SKM-1 (cell line): ENCODE measurements around the gene NOG.
A peak's percentile ranks its signal among the peaks of the same experiment; 100 is the strongest.

Source experiments
- DNase-seq: peaks from one replicate; lab custom pipeline; 2025; ENCODE audit not compliant: unreplicated experiment; lab: John Stamatoyannopoulos, UW

The NOG gene

DNA sequence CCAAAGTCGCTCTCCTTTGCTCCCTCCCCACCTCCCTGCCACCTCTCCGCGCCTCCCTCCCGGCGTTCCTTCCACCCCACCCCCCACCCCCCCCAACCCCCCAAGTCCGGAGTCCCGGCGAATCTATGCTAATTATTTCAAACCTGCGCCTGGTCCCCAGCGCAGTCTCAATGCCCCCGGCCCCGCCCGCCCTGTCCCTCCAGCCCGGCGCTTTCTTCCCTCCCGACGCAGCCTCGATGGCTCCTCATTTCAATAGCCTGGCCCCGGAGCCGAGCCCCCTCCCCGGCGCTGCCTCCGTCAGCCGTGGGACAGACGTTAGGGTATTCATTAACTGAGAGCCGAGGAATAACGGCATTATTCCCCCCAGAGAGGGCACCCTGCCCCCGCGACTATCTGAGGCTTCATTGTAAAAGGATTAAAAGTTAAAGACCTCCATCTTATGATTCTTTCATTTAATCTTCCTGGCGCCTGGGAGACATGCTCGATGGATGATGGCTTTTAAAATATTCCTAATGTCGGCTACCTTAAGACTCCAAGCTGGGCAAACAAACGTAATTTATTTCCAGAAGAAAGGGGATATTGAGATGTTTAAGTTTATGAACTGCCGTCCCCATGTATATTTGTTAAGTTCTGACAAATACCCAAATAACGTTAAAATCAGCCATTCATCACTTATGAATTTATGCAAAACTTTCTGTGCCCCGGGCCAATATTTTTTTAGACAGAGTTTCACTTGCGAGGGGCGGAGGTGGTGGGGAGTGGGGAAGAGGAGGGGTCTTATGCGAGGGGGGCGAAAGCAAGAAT lies 3.4 kb downstream of the NOG start:
- DNase-seq, result no peak

DNA sequence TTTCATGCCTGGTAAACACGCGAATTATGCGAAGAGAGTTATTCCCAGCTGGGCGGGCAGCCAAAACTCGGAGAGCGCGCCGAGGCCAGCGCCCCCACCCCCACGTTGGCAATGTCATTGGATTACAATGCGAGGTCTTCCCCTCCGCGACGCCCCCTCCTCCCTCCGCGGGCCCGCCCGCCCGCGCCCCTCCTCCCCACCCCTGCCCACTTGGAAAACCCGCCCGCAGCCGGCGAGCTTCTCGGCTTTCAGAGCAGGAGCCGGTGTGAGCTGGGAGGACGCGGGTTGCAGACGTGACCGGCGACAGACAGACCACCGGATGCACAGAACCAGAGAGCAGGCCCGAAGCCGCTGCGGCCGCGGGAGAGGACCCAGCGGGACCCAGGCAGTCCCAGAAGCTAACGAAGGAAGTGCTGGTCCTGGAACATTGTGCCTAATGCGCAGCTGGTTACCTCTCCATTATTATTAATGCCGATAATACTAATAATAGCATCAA lies 4.0 kb downstream of the NOG start:
- DNase-seq, result no peak

DNA sequence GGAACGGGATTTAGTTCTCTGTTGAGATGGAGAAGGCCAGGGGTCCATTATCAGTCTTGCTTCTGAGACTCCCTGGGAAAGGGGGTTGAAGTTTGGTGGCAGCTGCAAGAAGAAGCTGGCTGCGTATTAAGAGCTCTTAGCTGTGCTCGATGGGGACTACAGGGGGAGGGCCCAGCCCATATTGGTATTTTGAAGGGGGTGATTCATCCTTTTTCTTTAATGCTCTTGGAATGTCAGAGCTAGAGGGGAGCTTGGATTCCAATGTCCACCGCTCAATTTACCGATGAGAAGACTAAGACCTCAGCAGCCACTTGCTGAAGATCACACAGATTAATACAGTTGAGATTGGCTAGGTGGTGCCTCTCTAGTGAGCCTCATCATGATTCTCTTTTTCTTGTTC lies 5.0 kb downstream of the NOG start:
- no peak for DNase-seq

DNA sequence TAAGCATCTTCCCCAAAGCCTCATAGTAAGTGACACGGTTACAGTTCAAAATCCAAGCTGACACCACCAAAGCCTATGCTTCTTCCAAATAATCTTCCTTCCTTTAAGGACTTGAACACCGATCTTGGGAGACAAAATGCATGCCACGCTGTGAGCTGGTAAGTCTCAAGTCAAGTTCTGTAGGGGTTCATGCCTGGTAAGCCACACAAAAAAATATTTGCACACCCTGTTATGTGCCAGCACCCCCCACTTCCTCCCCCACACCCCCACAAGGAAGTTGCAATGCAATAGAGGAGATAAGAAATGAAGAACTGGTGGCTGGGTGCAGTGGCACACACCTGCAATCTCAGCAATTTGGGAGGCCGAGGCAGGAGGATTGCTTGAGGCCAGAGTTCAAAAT lies 5.6 kb downstream of the NOG start:
- DNase-seq, result peak; percentile 41

DNA sequence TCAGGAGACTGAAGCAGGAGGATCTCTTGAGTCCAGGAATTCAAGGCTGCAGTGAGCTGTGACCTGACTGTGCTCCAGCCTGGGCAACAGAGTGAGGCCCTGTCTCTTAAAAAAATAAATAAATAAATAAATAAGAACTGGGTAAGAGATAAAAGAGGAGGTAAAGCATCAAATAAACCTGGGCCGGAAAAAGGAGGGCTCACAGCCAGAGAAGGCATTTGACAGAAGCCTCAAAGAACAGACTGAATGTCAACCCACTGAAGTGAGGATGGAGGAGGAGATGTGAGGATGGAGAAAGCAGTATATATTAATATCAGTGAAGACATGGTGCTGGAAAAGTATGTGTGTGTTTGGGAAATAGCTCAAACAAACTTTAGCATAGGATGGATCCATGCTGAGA lies 6.1 kb downstream of the NOG start:
- DNase-seq, result no peak

DNA sequence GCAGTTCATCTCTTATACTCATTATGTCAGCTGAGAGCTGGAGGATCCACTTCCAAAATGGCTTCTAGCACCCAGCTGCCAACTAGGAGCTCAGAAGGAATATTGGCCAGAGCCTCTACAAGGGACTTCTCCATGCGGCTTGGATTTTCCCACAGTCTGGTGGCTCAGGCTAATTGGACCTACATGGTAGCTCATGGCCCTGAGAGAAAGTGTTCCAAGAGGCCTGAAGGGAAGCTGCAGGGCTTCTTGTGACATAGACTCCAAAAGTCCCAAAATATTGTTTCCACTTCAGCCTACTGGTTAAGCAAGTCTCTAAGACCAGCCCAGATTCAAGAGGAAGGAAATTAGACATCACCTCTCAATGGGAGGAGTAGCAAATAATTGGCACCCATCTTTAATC lies 6.8 kb downstream of the NOG start:
- no peak for DNase-seq

DNA sequence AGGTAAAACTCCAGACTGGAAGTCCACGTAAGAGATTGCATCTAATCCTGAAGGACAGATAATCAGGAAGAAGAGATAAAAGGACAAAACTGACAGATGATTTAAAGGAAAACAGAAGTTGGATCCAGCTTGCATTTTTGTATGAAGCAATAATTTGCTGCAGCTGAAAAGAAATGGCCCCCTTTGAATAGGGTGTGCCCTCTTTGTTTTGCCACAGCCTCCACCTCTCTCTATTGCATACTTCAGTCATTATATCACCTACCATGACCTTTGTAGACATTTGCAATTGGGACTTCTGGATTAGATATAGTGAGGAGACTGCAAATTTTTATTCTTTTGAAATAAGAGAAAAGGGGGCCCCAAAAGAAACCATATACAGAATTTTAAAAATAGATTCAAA lies 8.1 kb downstream of the NOG start:
- DNase-seq, result no peak

DNA sequence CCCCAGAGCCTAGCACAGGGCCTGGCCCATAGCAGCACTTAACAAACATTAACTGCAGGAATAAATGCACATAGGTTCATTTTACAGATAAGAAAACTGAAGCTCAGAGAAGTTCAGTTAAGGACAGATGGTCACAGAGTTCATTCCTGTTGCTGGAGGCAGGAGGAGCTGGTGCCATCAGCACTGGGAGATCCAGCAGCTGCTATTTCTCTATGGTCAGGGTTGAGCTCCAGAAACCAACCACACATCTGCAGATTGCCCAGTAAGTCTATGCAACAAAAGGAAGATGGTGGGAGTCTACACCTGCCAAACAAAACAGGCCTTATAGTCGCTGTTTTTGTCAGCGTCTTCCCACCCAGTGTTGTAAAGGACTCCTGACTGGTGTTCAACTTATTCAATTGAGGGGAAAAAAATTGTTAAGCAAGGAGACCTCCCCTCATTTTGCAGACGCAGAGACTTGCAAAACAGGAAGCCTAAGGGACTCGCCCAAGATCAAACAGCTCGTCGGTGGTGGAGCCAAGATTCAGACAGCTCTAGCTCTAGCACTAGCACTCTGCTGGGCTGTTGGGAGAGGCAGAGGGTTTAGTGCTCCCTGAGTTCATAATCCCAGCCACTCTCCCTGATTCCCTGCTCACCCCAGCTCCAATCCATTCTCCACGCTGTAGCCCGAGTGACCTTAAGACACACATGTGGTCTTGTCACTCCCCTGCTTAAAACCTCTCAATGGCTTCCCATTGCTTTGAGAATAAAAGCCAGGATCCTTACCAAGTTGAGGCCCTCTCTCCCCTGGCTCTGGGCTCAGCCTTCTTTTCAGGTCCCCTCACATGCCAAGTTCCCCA lies 9.0 kb downstream of the NOG start:
- DNase-seq, result no peak

DNA sequence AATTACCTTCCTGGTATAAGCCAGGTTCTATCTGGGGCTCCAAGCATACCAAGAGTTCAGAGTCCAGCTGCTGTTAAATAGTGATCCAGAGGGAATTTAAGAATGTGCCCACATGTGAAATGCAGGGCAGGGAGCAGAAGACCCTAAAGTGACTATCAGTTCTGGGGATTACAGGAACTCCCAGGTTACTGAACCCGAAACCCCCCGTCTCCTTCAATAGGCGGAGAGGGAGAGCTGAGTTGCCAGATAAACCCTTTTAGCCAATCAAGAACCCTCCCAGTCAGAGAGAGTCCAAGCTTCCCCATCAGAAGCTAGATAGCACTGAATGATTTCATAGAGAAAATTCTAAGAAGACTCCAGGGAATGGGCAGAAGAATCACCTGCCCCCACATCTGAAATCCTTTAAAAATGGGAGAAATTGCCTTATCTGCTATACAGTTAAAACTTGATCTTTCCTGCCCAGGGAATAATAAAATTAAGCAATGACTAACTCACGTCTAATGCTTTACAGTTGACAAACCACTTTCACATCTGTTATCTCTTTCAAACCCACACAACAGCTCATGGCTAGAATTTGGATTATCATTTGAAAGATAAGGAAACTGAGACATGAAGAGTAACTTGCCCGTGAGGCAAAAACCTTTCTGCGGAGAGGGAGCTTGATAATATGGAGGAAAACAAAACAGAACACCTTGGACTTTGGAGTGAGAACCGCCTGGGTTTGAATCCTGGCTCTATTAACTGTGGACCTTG lies 10.2 kb downstream of the NOG start:
- DNase-seq, result no peak

DNA sequence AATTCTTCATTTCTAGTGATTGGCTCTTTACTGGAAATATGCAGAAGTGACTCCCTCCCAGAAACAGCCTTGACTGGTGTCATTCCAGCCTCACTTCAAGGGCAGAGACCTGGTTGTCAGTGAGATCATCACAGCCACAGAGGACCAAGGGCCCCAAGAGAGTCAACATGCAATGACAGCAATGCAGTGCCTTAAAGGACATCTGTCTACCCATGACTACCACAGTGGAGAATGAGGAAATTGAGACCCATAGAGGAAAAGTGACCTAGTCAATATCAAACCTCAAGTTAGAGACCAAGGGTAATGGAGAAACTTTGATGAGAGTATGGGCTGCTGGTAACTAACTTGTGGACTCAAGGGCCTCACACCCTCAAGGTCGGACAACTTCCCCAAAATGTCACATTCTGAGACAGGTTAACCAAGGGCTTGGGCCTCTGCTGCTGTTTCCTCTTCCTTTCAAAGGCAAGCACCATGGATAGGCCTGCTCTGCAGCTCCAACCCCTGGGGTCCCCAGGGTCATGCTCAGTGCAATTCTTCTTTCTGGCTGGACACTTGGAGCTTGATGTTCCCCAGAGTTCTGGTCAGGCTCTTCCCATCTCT lies 11.3 kb downstream of the NOG start:
- DNase-seq, result peak; percentile 18

DNA sequence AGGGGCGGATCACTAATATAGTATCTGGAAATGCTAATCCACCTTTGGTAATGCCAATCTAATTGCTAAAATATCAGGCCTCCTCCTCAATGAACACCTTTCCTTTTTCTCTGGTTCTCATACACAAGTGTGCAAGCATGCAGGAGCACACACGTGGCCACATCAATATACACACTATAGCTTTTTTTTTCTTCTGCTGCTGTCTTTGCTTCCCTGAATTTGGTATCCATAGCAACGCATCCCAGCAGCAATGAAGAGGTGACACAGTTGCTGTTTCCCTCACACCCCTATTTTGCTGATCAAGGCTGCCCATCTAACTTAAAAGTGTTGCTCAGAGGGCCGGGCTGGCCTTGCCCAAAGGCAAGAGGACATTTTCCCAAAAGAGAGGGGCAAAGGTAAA lies 15.4 kb downstream of the NOG start:
- DNase-seq, result no peak

DNA sequence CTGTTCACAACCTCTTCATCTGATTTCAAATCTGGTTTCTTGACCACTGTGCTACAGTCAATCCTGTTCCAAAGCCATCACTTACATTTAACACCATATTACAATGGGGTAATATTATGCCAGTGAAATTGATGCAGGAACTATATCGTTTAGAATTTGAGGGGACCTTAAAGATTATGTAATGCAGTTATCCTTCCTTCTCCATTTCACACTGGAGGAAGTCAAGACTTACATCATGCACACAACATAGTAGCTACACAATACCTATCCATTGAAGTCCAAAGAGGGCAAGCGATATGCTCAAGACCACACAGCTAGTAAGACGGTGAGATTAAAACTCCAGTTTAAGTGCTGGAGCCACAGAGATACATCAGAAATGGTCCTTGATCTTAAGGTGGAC lies 16.8 kb downstream of the NOG start:
- DNase-seq, result no peak

DNA sequence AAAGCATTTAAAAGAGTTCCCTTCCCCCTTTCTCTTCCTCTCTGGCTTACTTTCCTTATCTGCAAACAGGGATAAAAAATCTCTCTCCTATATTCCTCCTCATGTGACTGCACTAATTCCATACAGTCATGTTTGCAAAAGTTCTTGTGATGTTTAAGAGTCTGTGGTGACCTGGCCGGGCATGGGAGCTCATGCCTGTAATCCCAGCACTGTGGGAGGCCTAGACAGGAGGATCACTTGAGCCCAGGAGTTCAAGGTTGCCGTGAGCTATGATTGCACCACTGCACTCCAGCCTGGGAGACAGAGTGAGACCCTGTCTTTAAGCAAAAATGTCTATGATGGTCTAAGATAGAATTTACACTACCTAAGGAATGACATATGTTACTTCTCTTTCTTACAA lies 19.6 kb downstream of the NOG start:
- DNase-seq, result no peak

DNA sequence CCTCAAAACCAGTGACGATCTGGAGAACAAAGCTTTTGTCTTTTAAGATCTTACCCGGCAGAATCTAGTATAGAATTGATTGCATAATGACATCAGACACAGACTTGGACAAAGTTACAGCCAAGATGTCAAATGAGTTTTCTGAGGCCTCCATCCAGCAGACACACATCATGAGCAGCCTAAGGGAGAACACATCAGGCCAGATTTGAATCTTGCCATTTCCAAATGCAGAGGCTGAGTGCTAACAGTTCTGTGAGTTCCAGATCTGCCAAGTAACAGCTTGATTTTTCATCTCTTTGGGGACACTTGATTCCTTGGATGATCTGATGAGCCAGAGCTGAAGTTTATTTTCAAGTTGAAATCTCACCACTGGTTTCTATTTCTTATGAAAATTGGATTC lies 21.0 kb downstream of the NOG start:
- no peak for DNase-seq

DNA sequence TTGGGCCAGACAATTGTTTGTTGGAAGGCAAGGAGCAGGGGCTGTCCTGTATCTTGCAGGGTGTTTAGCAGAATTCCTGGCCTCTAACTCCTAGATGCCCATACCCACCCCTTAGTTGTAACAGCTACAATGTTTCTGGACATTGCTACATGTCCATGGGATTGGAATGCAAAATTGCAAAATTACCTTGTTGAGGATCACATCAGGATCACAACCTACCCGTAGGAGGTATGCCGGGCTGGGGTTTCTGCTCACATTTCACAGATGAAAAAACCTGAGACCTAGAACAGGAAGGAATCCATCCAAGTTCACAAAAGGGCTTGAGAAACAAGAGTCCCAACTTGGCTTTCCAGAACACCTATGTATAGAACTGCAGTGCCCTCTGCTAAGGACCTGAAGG lies 22.7 kb downstream of the NOG start:
- DNase-seq, result no peak

DNA sequence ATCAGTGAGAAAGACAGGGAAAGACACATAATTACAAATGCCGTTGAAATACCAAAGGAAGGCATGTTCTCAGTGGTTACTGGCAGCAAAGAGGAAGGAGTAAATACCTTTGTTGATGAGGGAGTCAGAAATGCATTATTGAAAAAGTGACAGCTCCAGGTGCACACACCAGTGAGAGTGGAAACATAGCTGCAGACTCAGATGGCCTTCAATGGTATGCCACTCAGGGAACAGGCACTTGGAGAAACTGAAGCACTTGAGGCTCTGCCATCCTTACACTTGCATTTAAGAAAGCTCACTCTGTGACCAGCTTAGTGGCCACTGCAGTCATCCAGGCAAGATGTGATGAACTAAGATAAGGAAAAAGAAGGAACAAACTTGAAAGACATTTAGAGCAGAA lies 29.9 kb downstream of the NOG start:
- DNase-seq, result no peak

DNA sequence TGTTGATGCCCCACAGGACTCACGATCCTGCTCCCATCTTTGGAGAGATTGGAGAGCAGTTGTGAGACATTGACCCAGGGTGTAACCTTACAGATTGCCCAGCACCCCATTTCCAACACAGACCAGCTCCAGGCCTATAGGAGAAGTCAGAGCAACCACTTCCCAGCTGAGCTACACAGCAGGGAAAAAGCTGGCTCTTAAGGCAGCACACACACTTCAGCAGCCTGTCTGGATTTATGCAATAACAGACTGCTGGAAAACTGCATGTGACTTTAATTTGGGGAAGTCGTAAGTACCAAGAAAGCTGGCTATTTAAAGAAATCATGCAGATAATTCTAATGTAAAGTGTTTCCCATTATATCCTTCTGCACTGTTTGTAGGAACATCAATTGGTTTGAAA lies 30.8 kb downstream of the NOG start:
- peak; percentile 10 for DNase-seq

DNA sequence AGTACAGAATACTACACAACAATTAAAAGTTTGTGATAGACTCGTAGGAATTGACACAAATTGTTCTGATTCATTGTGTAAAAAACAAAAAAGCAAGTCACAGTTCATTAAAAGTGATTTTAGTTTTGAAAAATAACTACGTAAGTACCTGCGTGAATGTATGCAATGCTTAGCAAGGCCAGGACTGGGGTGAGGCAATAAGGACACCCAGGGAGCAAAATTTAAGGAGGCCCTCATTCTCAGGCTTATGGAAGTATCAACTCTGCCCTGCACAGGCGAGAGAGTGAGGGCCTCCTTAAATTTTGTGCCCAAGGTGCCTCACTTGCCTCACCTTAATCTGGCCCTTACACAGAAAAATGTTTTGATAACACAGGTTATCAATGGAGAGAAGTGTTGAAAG lies 31.4 kb downstream of the NOG start:
- no peak for DNase-seq

DNA sequence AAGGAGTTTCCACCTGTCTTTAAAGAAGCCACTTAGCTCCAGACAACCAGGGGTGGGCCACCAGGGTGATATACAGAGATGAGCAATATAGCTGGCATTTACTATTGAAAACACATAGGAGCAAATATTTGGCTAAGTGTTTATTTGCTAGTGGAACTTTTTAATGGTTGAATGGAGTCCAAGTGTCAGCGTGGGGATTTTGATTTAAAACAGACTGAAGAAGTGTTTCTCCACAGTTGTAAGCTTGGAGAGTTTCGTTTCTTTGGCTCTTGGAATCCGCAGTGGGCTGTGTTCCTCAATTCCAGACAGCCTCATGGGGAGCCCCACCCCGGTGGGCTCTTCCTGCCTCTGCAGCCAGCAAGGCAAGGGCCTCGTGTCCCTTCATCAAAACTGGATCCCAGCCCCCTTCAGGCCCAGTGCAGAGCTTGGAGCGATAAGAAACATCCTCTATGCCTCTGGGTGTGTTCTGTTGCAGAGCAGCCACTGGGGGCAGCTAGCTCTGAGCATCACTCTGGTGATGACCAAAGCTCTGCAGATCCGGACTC lies 36.1 kb downstream of the NOG start:
- DNase-seq, result no peak

DNA sequence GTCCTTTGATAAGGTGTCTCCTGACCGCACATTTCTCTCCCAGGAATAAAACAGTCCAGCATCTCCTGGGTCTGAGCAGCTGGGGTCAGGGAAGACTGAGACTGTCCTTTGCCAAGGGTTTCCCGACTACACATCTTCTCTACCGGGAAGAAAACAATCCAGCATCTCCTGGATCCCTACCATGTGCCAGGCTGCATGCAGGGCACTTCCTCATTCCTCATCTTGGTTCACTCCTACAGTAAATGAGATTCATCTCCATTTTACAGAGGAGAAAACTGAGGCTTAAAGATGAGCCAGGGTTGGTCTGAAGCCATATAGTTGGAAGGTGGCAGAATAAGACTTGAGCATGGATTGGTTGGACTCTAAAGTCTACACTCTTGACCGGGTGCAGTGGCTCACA lies 36.7 kb downstream of the NOG start:
- no peak for DNase-seq

DNA sequence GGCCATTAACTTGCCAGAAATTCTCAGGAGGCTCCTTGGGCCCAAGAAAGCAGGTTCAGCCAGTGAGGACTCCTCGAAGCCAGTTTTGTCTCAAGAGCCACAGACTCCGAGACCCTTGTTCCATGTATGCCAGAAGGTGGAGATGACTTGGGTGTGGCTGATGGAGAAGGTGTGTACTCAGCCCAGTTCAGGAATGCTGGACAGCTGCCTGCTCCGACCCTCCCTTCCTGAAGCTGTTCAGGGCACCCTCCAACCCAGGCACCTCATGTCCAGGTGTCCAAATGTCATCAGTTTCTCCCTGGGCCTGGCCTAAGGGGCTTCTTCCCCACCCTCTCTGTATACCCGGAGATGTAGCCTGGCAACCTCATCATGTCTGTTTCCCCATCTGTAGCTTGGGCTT lies 40.2 kb downstream of the NOG start:
- no peak for DNase-seq
